Ramos (cell line): Measurements from ENCODE around the gene CASK.
"Not testable (repeated sequence)": the region's sequence is repeated elsewhere in the genome, so short reads cannot be mapped to it uniquely, and the experiment has no call there.

Experiments used
- in situ Hi-C: fragments of 300-500 bp; cut with MboI; formaldehyde crosslinking; loops from one replicate; pipeline ENCODE4 v1.14.3; 2022; ENCODE audit warnings: low sequenced_read_pairs; ENCODE audit not compliant: unreplicated experiment

The CASK gene

DNA sequence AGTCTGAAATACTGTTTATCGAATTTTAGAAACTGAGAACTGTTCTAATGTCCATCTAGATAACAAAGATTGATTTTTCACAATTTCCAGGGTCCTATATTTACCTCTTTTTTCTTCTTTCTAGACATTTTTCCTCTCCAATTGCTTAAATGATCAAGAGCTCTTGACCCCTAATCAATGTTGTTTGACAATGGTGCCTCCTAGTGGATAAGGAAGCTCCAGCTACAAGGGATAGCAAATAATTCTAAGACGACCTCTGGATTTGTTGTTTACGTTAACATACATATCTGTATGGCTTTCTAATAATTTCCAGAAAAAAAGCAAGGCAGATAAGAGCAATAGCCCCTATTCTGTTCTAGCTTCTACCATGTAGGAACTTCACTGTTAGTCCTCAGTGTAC, 163.5 kb downstream of the CASK start:
- in situ Hi-C loops, result loop anchor here (25.0 kb wide), 2 partner anchors 198 to 473 kb away; no protein-coding TSS in a partner anchor

GRCh38 chrX:41758401-41758800, 165.0 kb downstream of the CASK start:
- in situ Hi-C loops, result loop anchor here (25.0 kb wide), 2 partner anchors 196 to 471 kb away; no protein-coding TSS in a partner anchor

- in situ Hi-C loops, result loop anchor here (25.0 kb wide), 2 partner anchors 188 to 463 kb away; no protein-coding TSS in a partner anchor
Measured at GRCh38 chrX:41750716-41751115, 172.6 kb downstream of the CASK start.

DNA sequence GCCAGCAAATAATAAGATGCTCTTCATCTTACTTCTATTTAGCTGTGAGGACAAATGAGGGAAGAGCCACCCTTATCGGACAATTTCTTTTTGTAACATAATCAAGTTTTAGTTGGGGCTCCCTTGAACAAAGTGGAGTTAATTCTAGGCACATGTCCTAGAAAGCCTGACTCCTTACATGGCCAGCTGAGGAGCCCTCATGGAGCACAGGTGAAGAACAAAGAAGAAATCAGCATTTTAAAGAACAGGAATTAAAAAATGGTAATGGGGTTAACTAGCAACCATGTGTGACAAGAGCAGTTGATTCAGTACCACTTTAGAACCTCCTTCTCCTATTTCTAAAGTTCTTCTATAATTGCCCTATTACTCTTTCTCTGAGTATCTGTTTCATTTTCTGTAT, 183.5 kb downstream of the CASK start:
- in situ Hi-C loops, result no loop called here

- in situ Hi-C loops, result no loop called here
Measured at GRCh38 chrX:41737065-41737464, 186.3 kb downstream of the CASK start.

- in situ Hi-C loops, result no loop called here
Measured at GRCh38 chrX:41734530-41734929, 188.8 kb downstream of the CASK start.

GRCh38 chrX:41733939-41734338, 189.4 kb downstream of the CASK start:
- in situ Hi-C loops, result no loop called here

- in situ Hi-C loops, result no loop called here
Measured at GRCh38 chrX:41732260-41732659, 191.1 kb downstream of the CASK start.

DNA sequence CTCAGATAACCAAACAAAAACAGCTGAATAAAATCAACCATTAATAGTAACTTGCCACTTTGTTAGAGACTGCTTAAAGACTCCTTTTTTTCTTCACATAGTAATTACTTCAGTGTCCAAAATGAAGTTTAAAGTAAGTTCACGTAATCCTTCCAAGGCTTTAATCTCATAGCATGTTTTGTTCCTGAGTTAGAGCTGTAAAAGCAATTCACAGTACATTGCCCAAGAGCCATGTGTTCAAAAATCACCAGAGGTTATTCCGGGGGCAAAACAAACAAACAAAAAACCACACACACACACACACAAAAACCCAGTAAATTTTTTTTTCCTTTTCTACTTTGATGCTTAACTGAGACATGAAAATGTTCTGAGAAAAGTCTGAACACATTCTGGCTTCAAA, 193.3 kb downstream of the CASK start:
- in situ Hi-C loops, result no loop called here

- in situ Hi-C loops, result no loop called here
Measured at GRCh38 chrX:41728125-41728524, 195.2 kb downstream of the CASK start.

DNA sequence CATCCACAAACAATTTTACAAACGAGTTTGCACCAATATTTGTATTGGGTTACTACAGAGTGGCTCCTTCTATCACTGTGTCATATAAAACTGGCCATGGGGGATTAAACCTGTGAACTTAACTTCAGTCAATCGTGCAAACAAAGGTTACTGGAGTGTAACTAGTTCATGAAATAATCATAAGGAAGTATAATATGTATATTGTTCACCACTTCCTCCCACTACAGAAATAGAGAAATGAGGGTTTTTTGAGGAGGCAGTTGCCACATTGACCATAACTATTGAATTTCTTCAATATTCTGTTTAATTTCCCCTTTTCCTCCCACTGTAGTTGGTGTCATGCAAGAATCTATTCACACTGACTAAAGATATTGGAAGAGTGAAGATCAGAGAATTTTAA, 199.5 kb downstream of the CASK start, which contains the start of gene GPR82:
TSS of gene GPR82 (plus strand) at position 356 of the 400 bp plus-strand sequence. CDS start 2,846 bp downstream, outside the sequence.
- in situ Hi-C loops, result no loop called here

DNA sequence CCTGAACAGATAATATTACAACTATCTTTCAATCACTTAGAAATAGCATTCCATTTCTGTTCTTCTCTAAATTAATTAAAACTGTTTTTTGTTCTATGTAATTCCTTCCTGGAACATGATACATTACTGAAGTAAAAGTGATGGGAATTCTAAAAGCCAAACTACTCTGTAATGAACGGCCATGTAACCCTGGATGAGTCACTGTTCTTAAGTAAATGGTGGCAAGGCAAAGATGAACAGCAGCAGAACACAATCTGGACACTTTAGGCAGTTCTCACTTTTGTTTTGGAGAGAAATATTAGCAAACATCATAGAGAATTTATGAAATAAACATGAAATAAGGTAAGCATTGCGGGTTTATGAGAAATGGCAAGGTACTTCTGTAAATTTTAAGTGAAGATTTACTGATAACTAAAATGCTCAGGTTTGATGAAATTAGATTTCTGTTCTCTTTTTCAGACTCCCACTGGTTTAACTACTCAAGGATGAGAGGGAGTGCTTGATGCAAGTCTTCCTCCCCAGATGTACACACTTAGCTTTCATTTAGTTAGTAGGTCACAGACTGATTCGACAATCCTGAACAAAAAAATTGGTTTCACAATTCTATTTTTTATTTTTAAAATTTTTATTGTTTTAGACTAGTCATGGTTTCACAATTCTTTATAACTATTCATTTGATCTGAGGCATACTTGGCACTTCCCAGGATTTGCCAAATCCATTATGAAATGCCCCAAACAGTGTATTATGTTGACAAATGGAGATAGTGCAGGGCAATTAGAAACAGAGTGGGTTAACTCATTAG, 200.3 kb downstream of the CASK start:
- in situ Hi-C loops, result no loop called here

- in situ Hi-C loops, result no loop called here
Measured at GRCh38 chrX:41722214-41722613, 201.1 kb downstream of the CASK start.

DNA sequence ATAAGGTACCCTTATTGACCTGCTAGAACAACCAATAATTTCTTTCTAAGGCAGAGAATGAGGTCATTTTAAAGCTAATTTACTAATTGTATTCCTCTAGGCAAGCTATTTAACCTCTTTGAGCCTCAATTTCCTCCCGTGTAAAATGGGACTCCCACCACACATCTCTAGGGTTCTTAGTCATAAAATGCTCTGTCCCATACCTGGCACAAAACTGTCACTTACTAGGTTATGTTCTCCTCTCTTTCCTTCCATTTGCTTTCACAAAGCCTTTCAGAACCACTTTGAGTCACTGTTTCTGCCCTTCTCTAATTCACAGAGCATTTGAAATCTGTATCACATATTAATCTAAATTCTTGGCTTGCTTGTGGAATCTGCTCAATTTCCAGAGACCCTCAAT, 201.8 kb downstream of the CASK start:
- in situ Hi-C loops, result no loop called here

DNA sequence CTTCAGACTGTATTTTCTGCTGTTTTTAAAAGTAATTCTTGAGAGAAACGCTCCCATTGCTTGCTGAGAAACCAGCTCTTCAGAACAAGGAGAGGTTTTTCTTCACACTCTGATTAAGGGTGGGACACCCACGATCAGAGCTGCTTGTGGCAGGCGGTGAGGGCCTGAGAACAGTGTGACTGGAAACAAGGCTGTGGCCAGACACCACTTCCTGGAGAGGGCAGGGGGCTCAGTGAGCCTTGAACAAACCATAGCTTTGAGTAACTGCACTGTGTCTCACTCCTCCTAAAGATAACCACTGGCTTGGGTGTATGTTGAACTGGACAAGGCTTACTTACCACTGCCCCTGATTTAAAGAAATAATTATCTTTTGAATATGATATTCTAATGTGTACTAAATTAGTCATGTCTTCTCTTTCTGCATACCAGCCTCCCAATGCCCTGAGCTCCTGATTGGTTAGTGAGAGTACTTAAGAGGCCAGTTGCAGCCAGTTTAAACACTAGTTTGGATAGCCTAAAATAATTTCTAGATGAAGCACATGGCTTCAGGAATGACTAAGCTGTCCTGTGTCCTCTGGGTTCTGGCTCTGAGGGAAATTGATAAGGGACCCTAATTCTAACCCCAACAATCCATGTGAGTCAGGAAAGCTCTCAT, 203.1 kb downstream of the CASK start:
- in situ Hi-C loops, result no loop called here

GRCh38 chrX:41719610-41720009, 203.7 kb downstream of the CASK start:
- in situ Hi-C loops, result not testable (repeated sequence)

GRCh38 chrX:41718481-41719235, 204.7 kb downstream of the CASK start:
- in situ Hi-C loops, result no loop called here

GRCh38 chrX:41716767-41717473, 206.4 kb downstream of the CASK start:
- in situ Hi-C loops, result no loop called here

GRCh38 chrX:41716222-41716621, 207.1 kb downstream of the CASK start:
- in situ Hi-C loops, result no loop called here

GRCh38 chrX:41711021-41711667, 212.2 kb downstream of the CASK start:
- in situ Hi-C loops, result no loop called here
